H1 (cell line): ENCODE results near the gene CORT. TPM values are rescaled to one million over a fixed set of nuclear protein-coding genes. Genes with fewer than 3 reads are reported as not detected.

Experiments
- CTBP2 ChIP-seq: IDR thresholded peaks from 2 replicates; pipeline ENCODE4 v1.7.0; 2011; ENCODE audit warnings: borderline replicate concordance, mild to moderate bottlenecking, moderate library complexity, mixed read lengths, low read length; ENCODE audit not compliant: insufficient read depth, insufficient read length
- CTCF ChIP-seq, 3 experiments: IDR thresholded peaks; 1 replicate in 2 of 3; 2 replicates in 1 of 3; pipeline versions ENCODE4 v1.5.1 to v1.6.1; 2011; ENCODE audit warnings: low read length in 3 of 3, mild to moderate bottlenecking in 3 of 3, inconsistent platforms in 2 of 3, low read depth in 1 of 3, moderate library complexity in 1 of 3; ENCODE audit not compliant: insufficient read depth in 1 of 3; ENCODE audit errors: control extremely low read depth in 1 of 3
- polyA plus RNA-seq, 7 experiments: library from polyadenylated mRNA; depleted of rRNA in 3 of 7; stranded (reverse) in 5 of 7; unstranded in 2 of 7; fragments of >200 nt in 5 of 7; fragments of 200-250 nt in 2 of 7; gene quantifications; 1 replicate in 5 of 7; 2 replicates in 1 of 7; 4 replicates in 1 of 7; pipeline versions ENCODE4 v1.2.1 to v1.2.3, GENCODE V29; 2011 to 2013; ENCODE audit warnings: missing spikeins in 2 of 7, mixed read lengths in 2 of 7
- total RNA-seq: library from RNA; stranded (reverse); fragmentation: NEBNext Ultra II Directional; extraction: Animal tissue kit (Norgen Biotek cat#: 25700); gene quantifications from 2 replicates; pipeline ENCODE4 v1.2.1, GENCODE V29; 2021

The CORT gene
- total and polyA plus RNA-seq, 2 of the 8 experiments (the other 6 are each of a cell fraction or from before 2014, with no cell fraction given), result 0.15 to 0.30 TPM

DNA sequence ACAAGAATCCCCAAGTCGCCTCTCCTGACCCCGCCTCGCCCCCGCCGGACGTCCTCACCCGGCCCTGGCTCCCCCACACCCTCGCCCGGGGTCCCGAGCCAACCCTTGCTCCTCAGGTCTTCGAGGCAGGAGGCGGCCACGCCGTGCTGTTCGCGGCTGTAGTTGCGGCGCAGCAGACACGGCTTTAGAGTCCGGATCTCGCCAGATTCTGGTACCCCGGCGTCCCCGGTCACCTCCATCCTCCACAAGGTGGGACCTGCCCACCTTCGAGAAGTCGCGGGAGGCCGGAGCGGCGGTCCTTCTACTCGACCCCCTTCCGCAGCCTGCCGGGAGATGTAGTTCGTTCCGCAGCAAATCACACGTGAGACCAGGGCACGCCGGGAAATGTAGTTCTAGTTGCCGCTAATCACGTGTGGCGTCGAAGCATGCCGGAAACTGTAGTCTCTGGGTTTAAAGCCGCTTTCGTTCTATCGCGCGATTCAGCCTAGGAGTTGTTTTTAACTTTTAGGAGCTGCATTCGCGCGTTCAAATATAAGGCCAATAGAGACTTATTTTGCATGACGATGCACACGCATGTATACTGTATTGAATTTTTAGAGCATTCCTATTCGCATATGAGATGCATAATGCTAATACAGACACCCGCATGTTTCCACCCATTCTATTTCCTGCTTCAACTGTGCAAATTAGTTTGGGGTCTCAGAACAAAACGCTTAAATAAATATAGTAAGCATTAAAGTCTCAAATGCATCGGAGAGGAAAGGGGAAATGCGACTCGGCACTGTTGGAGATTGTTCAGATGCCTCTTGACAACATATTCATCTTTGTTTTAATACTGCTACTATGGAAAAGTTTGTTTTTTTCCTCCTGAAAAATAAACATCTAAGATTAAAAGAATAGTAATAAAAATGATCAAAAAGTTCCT lies 22.7 kb downstream of the CORT start, which contains the start of gene DFFA (continued):
- no peak for TF ChIP-seq CTBP2
- no peak for TF ChIP-seq CTCF (IDR thresholded peaks at IDR 0.05; ENCODE audit: control extremely low read depth in 1 of 3, insufficient read depth in 1 of 3, low read depth in 1 of 3, low read length in 3 of 3)
- TF ChIP-seq, all 59 proteins: peak for 26
